HCT116 (cell line): ENCODE data around the gene PDPK1. TPM values are rescaled to one million over a fixed set of nuclear protein-coding genes. Genes with fewer than 3 reads are reported as not detected.

ENCODE experiments used
- ATAC-seq: fragments of 200-7000 bp; cut with Tn5 transposase; 2 replicates; pipeline ENCODE4 v1.9.1; 2020; ENCODE audit warnings: mild to moderate bottlenecking, moderate library complexity
- BruUV-seq: library from RNA; stranded (reverse); fragments of 400-500 nt; replicated peaks from 2 replicates; lab custom pipeline; 2021; lab: Mats Ljungman, UMichigan
- CTCF ChIA-PET: fragments of 300-600 bp; sonication (Branson Sonifier 250); formaldehyde crosslinking; loops from one replicate; lab custom pipeline; 2021; ENCODE audit warnings: antibody characterized with exemption; lab: Charles Lee
- POLR2A ChIA-PET: fragments of 300-600, 350-600 bp; sonication (Branson Sonifier 250); formaldehyde crosslinking; loops from one replicate; lab custom pipeline; 2021; ENCODE audit warnings: antibody characterized with exemption; lab: Charles Lee
- RAD21 ChIA-PET, 2 experiments: fragments of 300-600 bp; sonication (Branson Sonifier 250); formaldehyde crosslinking; loops; one replicate each; lab custom pipeline; 2023; ENCODE audit warnings: low total read pairs in 2 of 2; ENCODE audit not compliant: uncharacterized antibody in 2 of 2, unreplicated experiment in 2 of 2, low non-redundant PET in 1 of 2; lab: Charles Lee
- DNase-seq: peaks from one replicate; pipeline ENCODE4 v3.0.0-alpha.2; 2010; ENCODE audit warnings: low read depth, low spot score
- H2AFZ ChIP-seq: fragments of 200-600 bp; shearing (Covaris generic), sonication (generic); 2 replicates; pipeline ENCODE4 v1.6.1; 2017; ENCODE audit warnings: low read depth, mixed run types, mixed read lengths, antibody characterized with exemption, low read length; ENCODE audit not compliant: poor library complexity, severe bottlenecking
- H3K27ac ChIP-seq: 2 replicates; pipeline ENCODE4 v1.5.1; 2012; ENCODE audit warnings: low read depth, low read length
- H3K27me3 ChIP-seq: fragments of 200-600 bp; sonication (generic); 2 replicates; pipeline ENCODE4 v1.6.1; 2016; ENCODE audit warnings: mixed run types, low read length, mixed read lengths; ENCODE audit not compliant: insufficient read depth
- H3K36me3 ChIP-seq, 2 experiments: fragments of 200-500 bp in 1 of 2; fragments of 200-600 bp in 1 of 2; sonication (Bioruptor generic) in 1 of 2; sonication (generic) in 1 of 2; 2 replicates each; pipeline versions ENCODE4 v1.5.1 to v1.6.1; 2014 to 2016; ENCODE audit warnings: low read length in 2 of 2, inconsistent platforms in 1 of 2, mixed read lengths in 1 of 2, mixed run types in 1 of 2; ENCODE audit not compliant: insufficient read depth in 2 of 2, control insufficient read depth in 1 of 2
- H3K4me1 ChIP-seq, 2 experiments: fragments of 200-600 bp in 1 of 2; sonication (generic) in 1 of 2; 2 replicates each; pipeline versions ENCODE4 v1.5.1 to v1.6.1; 2012 to 2017; ENCODE audit warnings: low read length in 2 of 2, inconsistent platforms in 1 of 2, mild to moderate bottlenecking in 1 of 2, mixed read lengths in 1 of 2, mixed run types in 1 of 2, moderate library complexity in 1 of 2; ENCODE audit not compliant: insufficient read depth in 2 of 2, control insufficient read depth in 1 of 2
- H3K4me2 ChIP-seq: fragments of 200-600 bp; sonication (generic); 2 replicates; pipeline ENCODE4 v1.6.1; 2017; ENCODE audit warnings: mixed run types, low read length, mixed read lengths
- H3K4me3 ChIP-seq, 2 experiments: fragments of 200-600 bp in 1 of 2; sonication (generic) in 1 of 2; replicated peaks in 1 of 2; 2 replicates each; pipeline ENCODE4 v1.5.1; 2011 to 2016; ENCODE audit warnings: low read length in 2 of 2, control low read depth in 1 of 2, low read depth in 1 of 2, mild to moderate bottlenecking in 1 of 2, mixed read lengths in 1 of 2, mixed run types in 1 of 2
- H3K79me2 ChIP-seq: fragments of 200-600 bp; sonication (generic); 2 replicates; pipeline ENCODE4 v1.6.1; 2017; ENCODE audit warnings: mild to moderate bottlenecking, mixed run types, low read length, moderate library complexity, mixed read lengths; ENCODE audit not compliant: insufficient read depth
- H3K9ac ChIP-seq: fragments of 200-600 bp; sonication (generic); 2 replicates; pipeline ENCODE4 v1.6.1; 2016; ENCODE audit warnings: low read length, mixed read lengths
- H3K9me2 ChIP-seq: fragments of 200-600 bp; sonication (generic), shearing (Covaris generic); 2 replicates; pipeline ENCODE4 v1.6.1; 2017; ENCODE audit warnings: mixed run types, mild to moderate bottlenecking, moderate library complexity; ENCODE audit not compliant: insufficient read depth
- H3K9me3 ChIP-seq, 2 experiments: fragments of 200-500 bp in 1 of 2; fragments of 200-600 bp in 1 of 2; sonication (Bioruptor generic) in 1 of 2; sonication (generic) in 1 of 2; 2 replicates each; pipeline ENCODE4 v1.6.1; 2014 to 2017; ENCODE audit warnings: low read length in 2 of 2, mixed read lengths in 2 of 2, inconsistent platforms in 1 of 2, low read depth in 1 of 2, mild to moderate bottlenecking in 1 of 2, mixed run types in 1 of 2, moderate library complexity in 1 of 2; ENCODE audit not compliant: control insufficient read depth in 1 of 2, insufficient read depth in 1 of 2
- H4K20me1 ChIP-seq: fragments of 200-600 bp; sonication (generic), shearing (Covaris generic); 2 replicates; pipeline ENCODE4 v1.6.1; 2017; ENCODE audit warnings: mixed run types, mild to moderate bottlenecking, moderate library complexity; ENCODE audit not compliant: insufficient read depth
- CEBPB ChIP-seq: IDR thresholded peaks from 2 replicates; pipeline ENCODE4 v1.6.1; 2012; ENCODE audit warnings: low read depth
- EGR1 ChIP-seq: IDR thresholded peaks from 2 replicates; pipeline ENCODE4 v1.6.1; 2012; ENCODE audit warnings: low read depth
- EZH2 ChIP-seq: fragments of 200-600 bp; sonication (generic); IDR thresholded peaks from 2 replicates; pipeline ENCODE4 v1.6.1; 2017; ENCODE audit warnings: antibody characterized with exemption, mixed run types
- FOSL1 ChIP-seq: IDR thresholded peaks from 2 replicates; pipeline ENCODE4 v1.6.1; 2012; ENCODE audit warnings: low read depth
- RAD21 ChIP-seq: IDR thresholded peaks from 2 replicates; pipeline ENCODE4 v1.6.1; 2012; ENCODE audit warnings: low read depth, mild to moderate bottlenecking
- SIN3A ChIP-seq: IDR thresholded peaks from 2 replicates; pipeline ENCODE4 v1.6.1; 2012; ENCODE audit warnings: low read depth
- SRF ChIP-seq: IDR thresholded peaks from 2 replicates; pipeline ENCODE4 v1.6.1; 2012; ENCODE audit warnings: low read depth
- TCF7L2 ChIP-seq: IDR thresholded peaks from 2 replicates; pipeline ENCODE4 v1.7.0; 2011; ENCODE audit warnings: borderline replicate concordance, inconsistent platforms; ENCODE audit not compliant: insufficient read depth, insufficient read length; ENCODE audit errors: extremely low read depth
- ZFX ChIP-seq: fragments of 450-650 bp; IDR thresholded peaks from 2 replicates; pipeline ENCODE4 v1.6.1; 2017
- ZNF274 ChIP-seq: fragments of 200-500 bp; sonication (Bioruptor generic); IDR thresholded peaks from 2 replicates; pipeline ENCODE4 v1.6.1; 2014; ENCODE audit warnings: mild to moderate bottlenecking, low read depth, low read length, inconsistent platforms
- intact Hi-C: fragments of 100-400 bp; cut with micrococcal nuclease; formaldehyde crosslinking; loops from 2 replicates; pipeline ENCODE4 v1.10.0; 2022
- total RNA-seq: library from RNA; stranded (reverse); gene quantifications from one replicate; pipeline ENCODE4 v1.2.1, GENCODE V29; 2021; ENCODE audit not compliant: unreplicated experiment
- TF ChIP-seq, protein P1 (sequence below): IDR thresholded peaks from 2 replicates; pipeline ENCODE4 v1.6.1; 2012
- TF ChIP-seq, protein P2 (sequence below), 3 experiments: fragments of 200-600 bp in 1 of 3; sonication (generic) in 1 of 3; IDR thresholded peaks in 2 of 3; conservative IDR thresholded peaks in 1 of 3; 2 replicates each; pipeline ENCODE4 v1.5.1; 2012 to 2017; ENCODE audit warnings: low read depth in 2 of 3, low read length in 2 of 3, antibody characterized with exemption in 1 of 3, borderline replicate concordance in 1 of 3, control low read depth in 1 of 3, mild to moderate bottlenecking in 1 of 3, mixed read lengths in 1 of 3, mixed run types in 1 of 3, moderate library complexity in 1 of 3; ENCODE audit not compliant: insufficient read depth in 1 of 3

PDPK1 gene
- total RNA-seq, 1 experiment from 2014 or later, result 36.1 TPM

DNA sequence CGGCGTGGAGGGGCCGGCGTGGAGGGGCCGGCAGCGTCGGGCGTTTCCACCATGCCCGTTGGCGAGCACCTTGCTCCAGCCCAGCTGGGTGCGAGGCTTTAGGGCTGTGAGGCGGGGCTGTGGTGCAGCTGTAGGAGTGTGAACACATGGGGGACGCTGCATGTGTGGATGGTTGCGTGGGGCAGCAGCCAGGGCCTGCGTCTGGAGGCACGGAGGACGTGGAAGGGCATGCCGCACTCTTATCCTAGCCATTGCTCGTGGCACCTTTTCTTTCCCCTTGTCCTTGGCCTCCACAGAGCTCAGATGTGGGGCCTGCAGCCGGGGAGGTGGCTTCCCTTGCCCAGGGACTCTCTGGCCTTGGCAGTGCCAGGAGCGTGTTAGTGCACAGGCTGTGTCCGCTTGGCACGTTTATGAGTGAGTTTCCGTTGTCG lies 47.8 kb downstream of the PDPK1 start:
- H3K27me3 ChIP-seq, result no peaks in the 10 kb centered on the region
- ChIA-PET RAD21 (no interaction called here), CTCF (no interaction called here), POLR2A (no interaction called here)
- H3K4me2 ChIP-seq, result no peak overlapping the region
- no peak overlapping the region for H2AFZ ChIP-seq
- H3K9me2 ChIP-seq, result no peaks in the 10 kb centered on the region
- no peaks in the 10 kb centered on the region for H3K4me1 ChIP-seq
- no peak overlapping the region for H3K27ac ChIP-seq
- DNase-seq (no peak), ATAC-seq (no peak)
- H4K20me1 ChIP-seq, result no peaks in the 10 kb centered on the region
- H3K36me3 ChIP-seq, result peaks cover 7 to 23% of the 10 kb centered on the region in 2 experiments; a peak in 3 of 4 replicates
- no peak for TF ChIP-seq CEBPB
- no peak for TF ChIP-seq EZH2
- no peak for TF ChIP-seq SIN3A
- TF ChIP-seq FOSL1, result no peak
- TF ChIP-seq ZNF274, result no peak
- TF ChIP-seq, protein P1, sequence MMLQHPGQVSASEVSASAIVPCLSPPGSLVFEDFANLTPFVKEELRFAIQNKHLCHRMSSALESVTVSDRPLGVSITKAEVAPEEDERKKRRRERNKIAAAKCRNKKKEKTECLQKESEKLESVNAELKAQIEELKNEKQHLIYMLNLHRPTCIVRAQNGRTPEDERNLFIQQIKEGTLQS, result no peak
- no peak for TF ChIP-seq TCF7L2
- TF ChIP-seq RAD21, result no peak
- TF ChIP-seq ZFX, result no peak
- no peak for TF ChIP-seq EGR1
- H3K9ac ChIP-seq, result no peak overlapping the region
- no peaks in the 10 kb centered on the region; the same call in 1 of the 2 replicates for H3K79me2 ChIP-seq
- intact Hi-C loops, result no loop called here
- H3K9me3 ChIP-seq, result no peaks in the 10 kb centered on the region
- no peak overlapping the region for H3K4me3 ChIP-seq
- BruUV-seq, result no TSS peak

DNA sequence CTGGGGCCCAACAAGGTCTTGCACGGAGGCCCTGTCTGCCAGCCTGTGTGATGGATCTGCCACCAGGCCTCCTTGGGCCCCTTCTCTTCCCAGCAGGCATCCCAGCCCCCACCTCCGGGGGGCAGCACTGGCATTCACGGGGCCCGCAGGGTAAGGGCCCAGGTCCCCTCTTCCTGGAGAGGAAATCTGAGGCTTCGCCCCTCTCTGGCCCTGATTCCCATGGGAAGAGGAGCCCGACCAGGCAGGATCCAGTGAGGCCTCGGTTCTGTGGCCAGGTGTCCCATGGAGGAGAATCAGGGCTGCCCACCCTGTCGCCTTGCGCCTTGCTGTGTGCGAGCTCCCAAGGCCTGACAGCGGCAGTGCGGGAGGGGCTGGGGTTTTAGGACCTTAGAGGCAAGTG lies 48.4 kb downstream of the PDPK1 start:
- Histone ChIP-seq H2AFZ (no peak overlapping the region), H4K20me1 (no peaks in the 10 kb centered on the region), H3K9me2 (no peaks in the 10 kb centered on the region), H3K9ac (no peak overlapping the region), H3K4me3 (no peak overlapping the region), H3K27me3 (no peaks in the 10 kb centered on the region), H3K27ac (no peak overlapping the region)
- BruUV-seq, result no TSS peak
- ChIA-PET CTCF (no interaction called here), RAD21 (no interaction called here), POLR2A (no interaction called here)
- intact Hi-C loops, result no loop called here
- DNase-seq, result no peak
- TF ChIP-seq, protein P2, sequence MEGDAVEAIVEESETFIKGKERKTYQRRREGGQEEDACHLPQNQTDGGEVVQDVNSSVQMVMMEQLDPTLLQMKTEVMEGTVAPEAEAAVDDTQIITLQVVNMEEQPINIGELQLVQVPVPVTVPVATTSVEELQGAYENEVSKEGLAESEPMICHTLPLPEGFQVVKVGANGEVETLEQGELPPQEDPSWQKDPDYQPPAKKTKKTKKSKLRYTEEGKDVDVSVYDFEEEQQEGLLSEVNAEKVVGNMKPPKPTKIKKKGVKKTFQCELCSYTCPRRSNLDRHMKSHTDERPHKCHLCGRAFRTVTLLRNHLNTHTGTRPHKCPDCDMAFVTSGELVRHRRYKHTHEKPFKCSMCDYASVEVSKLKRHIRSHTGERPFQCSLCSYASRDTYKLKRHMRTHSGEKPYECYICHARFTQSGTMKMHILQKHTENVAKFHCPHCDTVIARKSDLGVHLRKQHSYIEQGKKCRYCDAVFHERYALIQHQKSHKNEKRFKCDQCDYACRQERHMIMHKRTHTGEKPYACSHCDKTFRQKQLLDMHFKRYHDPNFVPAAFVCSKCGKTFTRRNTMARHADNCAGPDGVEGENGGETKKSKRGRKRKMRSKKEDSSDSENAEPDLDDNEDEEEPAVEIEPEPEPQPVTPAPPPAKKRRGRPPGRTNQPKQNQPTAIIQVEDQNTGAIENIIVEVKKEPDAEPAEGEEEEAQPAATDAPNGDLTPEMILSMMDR (IDR thresholded peaks at IDR 0.05 in 2 of 3, conservative IDR thresholded peaks at IDR 0.05 in 1 of 3; ENCODE audit: borderline replicate concordance in 1 of 3, insufficient read depth in 1 of 3, low read depth in 2 of 3, low read length in 2 of 3), result peak in 2 of 3 experiments; percentile 35 to 47; a peak in 2 of 6 replicates
- TF ChIP-seq SRF, result no peak
- TF ChIP-seq, all 23 proteins: peak for 1
- Histone ChIP-seq H3K9me3 (no peaks in the 10 kb centered on the region), H3K4me1 (no peaks in the 10 kb centered on the region), H3K4me2 (no peak overlapping the region), H3K36me3 (peaks cover 7 to 23% of the 10 kb centered on the region in 2 experiments; a peak in 3 of 4 replicates), H3K79me2 (no peaks in the 10 kb centered on the region; the same call in 1 of the 2 replicates)
- ATAC-seq, result peak; percentile 67
